HG03159 (cell line): ENCODE measurements around the gene SECTM1.

Experiments used
- ATAC-seq: cut with Tn5 transposase; IDR thresholded peaks from one replicate; pipeline ENCODE4 v1.9.1; 2021; ENCODE audit warnings: mild to moderate bottlenecking, moderate library complexity; ENCODE audit not compliant: unreplicated experiment

The SECTM1 gene

GRCh38 chr17:82329683-82330321, 3.8 kb downstream of the SECTM1 start:
- no peak for ATAC-seq

GRCh38 chr17:82328994-82329507, 4.5 kb downstream of the SECTM1 start:
- ATAC-seq, result no peak

- ATAC-seq, result no peak
These were observed 5.2 kb downstream of the SECTM1 start for GRCh38 chr17:82328141-82328993.

GRCh38 chr17:82327757-82328140, 5.8 kb downstream of the SECTM1 start:
- no peak for ATAC-seq

DNA sequence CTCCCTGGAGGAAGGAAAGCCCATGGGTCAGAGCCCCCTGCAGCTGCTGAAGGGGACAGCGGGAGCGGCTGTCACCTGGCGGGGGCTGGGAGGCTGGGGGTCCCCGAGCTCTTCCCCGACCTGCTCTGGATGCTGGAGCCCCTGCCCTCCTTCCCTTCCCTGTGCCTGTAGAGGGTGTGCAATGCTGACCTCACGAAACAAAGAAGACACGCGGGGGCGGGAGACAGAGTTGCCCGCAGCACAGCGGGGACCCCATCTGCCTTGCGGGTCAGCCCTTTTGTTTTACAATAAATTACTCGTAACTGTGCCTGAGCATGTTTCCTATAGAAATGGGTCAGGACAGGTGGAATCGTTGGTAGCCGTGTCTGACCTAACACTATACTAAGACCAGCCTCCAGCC, 6.3 kb downstream of the SECTM1 start:
- ATAC-seq, result no peak

- no peak for ATAC-seq
These were observed 8.0 kb downstream of the SECTM1 start for GRCh38 chr17:82325286-82326180.

DNA sequence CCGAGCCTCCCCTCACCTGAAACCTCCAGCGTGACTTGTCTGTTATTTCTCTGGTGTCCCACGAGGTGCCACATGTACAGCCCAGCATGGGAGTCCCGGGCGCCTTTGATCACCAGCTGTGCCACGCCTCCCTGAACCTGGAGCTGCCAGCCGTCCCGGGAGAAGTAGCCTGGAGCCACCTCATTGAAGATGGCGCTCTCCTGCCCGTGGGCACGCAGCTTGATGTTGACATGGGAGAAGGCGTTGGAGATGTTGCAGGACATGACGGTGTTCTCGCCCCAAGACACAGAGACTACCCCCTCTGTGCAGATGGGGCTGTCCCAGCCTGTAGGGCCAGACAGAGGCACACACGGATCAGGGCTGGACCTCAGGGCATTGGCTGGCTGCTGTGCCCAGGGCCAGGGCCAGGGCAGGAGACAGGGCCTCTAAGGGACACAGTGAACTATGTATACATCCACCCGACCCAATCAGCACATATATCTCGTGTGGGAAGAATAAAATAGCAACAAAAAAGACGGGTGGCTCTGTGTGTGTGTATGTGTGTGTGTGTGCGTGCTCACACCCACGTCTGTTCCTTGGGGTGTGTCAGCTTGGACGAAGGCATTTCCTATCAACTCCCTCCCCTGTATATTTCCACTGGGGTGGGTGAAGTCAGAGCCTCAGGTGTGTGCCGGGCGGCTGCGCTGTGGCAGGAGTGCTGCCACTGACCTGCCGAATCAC, 8.8 kb downstream of the SECTM1 start:
- no peak for ATAC-seq

GRCh38 chr17:82323514-82324234, 9.9 kb downstream of the SECTM1 start:
- ATAC-seq, result no peak

DNA sequence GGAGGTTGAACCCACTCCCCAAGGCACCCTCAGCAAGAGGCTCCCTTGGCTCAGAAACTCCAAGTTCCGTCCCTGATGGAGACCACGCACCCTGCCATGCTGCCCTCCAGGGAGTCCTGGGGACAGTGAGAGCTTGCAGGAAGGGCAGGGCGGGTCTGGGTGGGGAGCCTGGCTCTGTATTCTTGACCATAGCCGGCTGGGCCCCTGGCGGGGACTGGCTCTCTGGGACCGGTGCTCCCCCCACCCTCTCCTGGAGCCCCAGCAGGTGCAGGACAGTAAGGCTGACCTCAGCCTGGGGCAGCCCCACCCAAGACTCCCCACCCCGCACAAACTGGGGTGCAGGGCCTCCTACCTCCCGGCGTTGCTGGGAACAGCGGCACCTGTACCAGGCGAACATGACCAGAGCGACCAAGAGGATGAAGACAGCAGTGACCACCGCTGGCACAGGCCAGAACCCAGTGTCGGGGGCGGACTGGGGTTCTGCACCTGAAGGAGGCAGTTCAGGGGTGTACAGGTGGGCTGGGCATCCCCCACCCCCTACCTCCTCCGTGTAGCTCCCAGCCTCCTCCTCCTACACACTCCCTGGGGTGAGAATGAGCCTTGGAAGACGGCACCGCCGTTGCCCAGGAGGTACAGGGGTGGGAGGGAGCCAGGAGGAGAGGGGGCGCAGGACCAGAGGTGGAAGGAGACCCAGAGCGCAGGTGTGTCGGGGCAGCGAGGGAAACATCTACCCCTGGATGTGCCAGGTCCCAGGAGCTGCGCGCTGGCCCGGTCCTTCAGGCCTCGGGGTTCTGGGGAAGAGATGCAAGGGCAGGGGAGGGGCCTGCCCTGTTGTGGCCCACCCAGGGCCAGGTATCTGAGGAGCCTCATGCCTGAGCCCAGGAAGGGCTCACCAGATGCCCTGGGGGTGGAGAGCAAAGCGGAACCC, 10.8 kb downstream of the SECTM1 start:
- no peak for ATAC-seq

GRCh38 chr17:82321947-82322466, 11.6 kb downstream of the SECTM1 start:
- no peak for ATAC-seq

DNA sequence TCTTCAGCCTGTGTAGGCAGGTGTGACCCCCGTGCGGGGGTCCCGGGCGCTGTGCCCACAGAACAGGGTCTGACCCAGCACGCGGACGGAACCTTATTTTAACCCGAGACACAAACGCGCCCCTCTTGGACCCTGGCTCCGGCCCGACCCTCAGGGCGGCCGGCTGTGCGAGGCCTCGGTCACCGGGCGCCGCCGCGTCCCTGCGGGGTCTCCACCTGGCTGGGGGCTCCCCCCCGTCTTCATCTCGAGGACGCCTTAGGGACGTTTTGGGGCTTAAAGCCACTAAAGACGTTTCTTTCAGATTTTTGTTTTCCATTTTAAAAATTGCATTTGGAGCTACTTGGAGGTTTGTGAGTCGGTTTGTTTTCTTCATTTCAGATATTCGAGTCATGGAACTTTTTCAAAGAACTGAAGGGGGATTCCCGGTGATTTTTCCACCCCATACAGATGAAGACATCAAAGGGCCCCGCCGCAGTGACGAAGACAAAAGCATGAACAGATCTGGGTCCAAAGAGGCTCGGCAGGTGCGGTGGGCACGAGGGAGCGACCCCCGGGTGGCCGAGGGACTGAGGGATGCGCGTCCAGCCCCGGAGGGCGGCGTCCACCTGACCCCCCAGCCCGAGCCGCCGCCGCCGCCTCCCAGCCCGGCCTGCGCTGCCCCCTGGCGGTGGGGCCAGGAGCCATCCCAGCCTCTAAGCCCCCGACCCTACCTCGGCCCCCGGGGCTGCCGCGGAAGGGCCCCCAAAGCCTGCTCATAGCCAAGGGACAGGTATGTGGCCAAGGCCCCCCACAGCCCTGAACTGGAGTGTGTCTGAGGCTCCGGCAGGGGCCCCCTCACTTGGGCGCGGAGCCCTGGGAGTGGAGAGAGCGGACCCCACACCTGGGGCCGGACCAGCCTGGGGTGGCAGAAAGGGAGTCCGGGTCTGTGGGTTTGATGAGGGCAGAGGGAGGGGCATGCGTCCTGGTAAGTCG, 12.3 kb downstream of the SECTM1 start:
- ATAC-seq, result no peak

- ATAC-seq, result no peak
These were observed 13.3 kb downstream of the SECTM1 start for GRCh38 chr17:82320140-82320840.

DNA sequence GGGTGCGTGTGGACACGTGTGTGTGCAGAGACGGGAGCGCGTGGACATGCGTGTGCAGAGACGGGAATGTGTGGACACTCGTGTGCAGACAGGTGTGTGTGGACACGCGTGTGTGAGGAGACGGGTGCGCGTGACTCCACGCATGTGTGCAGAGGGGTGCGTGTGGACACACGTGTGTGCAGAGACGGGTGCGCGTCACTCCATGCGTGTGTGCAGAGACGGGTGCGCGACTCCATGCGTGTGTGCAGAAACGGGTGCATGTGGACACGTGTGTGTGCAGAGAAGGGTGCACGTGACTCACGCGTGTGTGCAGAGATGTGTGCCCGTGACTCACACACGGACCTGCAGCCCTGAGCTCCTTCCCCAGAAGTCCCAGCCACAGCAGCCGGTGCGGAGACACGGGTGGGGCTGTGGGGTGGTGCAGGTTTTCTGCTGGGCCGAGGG, 13.9 kb downstream of the SECTM1 start:
- ATAC-seq, result no peak

GRCh38 chr17:82318772-82319606, 14.6 kb downstream of the SECTM1 start:
- ATAC-seq, result no peak

DNA sequence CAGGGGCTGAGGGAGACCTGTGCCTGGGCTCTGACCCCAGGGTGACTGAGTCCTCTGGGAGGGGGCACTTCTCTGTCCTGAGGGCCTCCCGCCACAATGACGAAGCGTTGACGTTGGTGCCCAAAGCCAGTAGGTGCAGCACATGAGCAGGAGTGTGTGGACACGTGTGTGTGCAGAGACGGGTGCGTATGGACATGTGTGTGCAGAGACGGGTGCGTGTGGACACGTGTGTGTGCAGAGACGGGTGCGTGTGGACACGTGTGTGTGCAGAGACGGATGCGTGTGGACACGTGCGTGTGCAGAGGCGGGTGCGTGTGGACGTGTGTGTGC, 15.4 kb downstream of the SECTM1 start:
- ATAC-seq, result no peak
